ENCODE measurements around the gene KDM3B.
A peak's percentile ranks its signal among the peaks of the same experiment; 100 is the strongest.

The KDM3B gene

DNA sequence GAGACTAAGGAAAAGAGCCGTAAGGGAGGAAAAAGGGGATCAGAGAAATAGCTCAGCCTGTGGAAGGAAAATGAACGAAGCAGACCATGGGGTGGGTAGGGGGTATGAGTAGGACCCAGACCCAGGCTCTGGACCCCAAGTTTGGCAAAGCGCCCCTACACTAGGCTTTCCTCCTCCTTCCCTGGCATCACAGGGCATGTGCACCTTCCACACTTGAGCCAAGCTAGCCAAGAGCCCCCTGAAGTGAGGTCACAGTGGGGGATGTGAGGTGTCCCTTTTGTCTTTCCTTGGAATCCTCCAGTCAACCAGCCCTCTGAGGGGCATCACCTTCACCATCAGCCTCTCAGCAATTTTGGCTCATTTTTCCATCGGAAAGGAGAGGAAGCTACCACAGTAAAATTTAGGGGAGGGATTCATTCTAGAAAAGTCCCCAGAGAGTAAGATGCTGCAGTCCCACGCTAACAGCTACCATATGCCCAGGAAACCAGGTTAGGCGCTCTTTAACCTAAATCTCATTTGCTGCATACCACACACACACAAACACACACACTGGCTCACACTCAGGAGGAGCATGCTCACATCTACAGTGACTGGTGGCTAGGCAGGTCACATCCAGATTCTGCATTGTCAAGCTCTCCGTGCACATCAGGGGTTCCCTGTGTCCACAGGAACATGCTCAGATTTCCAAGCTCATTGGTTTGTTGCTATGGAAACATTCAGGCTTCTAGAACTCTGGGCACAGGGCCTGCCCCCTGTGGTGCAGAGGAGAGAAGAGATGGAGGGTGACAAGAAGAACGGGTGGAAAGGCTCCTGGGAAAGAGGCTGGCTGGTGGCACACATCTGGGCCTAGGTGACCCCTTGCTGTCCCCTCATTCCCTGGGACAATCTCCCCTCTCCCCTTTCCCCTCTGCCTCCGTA, 96.3 kb downstream of the KDM3B start:
- Histone ChIP-seq H3K79me2 (ENCODE audit: insufficient read depth, low read length) (no peaks in the 10 kb centered on the region), H3K36me3 (ENCODE audit: insufficient read depth, low read length) (no peaks in the 10 kb centered on the region), H3K4me2 (ENCODE audit: insufficient read depth, low read length) (no peak overlapping the region), H2AFZ (ENCODE audit: low read depth, low read length) (no peak overlapping the region), H4K20me1 (ENCODE audit: insufficient read depth, low read length) (no peaks in the 10 kb centered on the region; the same call in 1 of the 2 replicates), H3K27ac (ENCODE audit: low read length) (no peak overlapping the region), H3K9ac (ENCODE audit: low read depth, low read length) (no peak overlapping the region), H3K27me3 (ENCODE audit: insufficient read depth, low read length, poor library complexity) (no peaks in the 10 kb centered on the region), H3K4me3 (ENCODE audit: low read depth in 1 of 2, low read length in 2 of 2) (no peak overlapping the region), H3K4me1 (ENCODE audit: insufficient read depth, low read length) (peaks cover 8% of the 10 kb centered on the region), H3K9me3 (ENCODE audit: insufficient read depth, low read length, severe bottlenecking) (no peaks in the 10 kb centered on the region)
- DNase-seq (no peak), ATAC-seq (ENCODE audit: insufficient read depth, low read depth) (no peak)
- TF ChIP-seq, protein P1, sequence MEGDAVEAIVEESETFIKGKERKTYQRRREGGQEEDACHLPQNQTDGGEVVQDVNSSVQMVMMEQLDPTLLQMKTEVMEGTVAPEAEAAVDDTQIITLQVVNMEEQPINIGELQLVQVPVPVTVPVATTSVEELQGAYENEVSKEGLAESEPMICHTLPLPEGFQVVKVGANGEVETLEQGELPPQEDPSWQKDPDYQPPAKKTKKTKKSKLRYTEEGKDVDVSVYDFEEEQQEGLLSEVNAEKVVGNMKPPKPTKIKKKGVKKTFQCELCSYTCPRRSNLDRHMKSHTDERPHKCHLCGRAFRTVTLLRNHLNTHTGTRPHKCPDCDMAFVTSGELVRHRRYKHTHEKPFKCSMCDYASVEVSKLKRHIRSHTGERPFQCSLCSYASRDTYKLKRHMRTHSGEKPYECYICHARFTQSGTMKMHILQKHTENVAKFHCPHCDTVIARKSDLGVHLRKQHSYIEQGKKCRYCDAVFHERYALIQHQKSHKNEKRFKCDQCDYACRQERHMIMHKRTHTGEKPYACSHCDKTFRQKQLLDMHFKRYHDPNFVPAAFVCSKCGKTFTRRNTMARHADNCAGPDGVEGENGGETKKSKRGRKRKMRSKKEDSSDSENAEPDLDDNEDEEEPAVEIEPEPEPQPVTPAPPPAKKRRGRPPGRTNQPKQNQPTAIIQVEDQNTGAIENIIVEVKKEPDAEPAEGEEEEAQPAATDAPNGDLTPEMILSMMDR (IDR thresholded peaks at IDR 0.05; ENCODE audit: borderline replicate concordance, extremely low read depth, low read length, poor library complexity, severe bottlenecking), result no peak
- TF ChIP-seq EZH2 (IDR thresholded peaks at IDR 0.05; ENCODE audit: borderline replicate concordance, low read depth, low read length, severe bottlenecking), result no peak

DNA sequence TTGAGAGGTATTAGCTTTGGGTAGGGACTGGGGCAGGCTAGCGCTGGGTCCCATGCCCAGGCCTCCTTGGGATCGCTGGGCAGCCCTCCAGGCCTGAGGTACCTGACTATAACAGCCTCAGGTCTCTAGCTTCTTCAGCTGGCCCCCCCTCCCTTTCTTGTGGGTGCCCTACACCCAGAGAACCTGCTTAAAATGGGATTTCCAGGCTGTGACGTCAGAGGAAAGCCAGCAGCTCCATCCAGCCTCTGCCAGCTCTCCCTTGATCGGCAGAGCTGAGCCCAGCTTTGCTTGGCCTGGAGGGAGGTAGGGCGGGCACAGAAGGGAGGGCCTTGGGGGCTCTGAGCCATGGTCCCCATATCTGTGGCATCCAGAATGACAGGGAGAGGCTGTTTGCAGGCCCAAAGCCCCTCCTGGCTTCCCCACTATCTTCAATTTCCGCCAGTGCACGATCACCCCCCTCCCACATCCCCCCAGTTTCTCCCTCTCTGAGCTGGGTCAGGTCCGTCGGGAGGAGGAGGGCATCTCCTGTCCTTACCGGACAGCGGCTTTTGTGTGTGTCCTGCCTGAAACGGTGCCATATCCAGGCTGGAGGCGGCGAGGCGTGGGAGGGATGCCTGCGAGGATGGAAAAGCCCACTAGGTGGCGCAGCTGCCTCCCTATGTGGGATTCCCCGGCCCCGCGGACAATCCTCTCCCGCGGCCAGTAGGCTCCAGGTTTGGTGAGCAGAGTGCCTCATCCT, 97.2 kb downstream of the KDM3B start:
- no peak overlapping the region for H3K27ac ChIP-seq (ENCODE audit: low read length)
- peak; percentile 73 for DNase-seq
- H3K4me3 ChIP-seq (ENCODE audit: low read depth in 1 of 2, low read length in 2 of 2), result peak overlapping the region in 1 of 2 experiments; percentile 48; a peak in 2 of 4 replicates

DNA sequence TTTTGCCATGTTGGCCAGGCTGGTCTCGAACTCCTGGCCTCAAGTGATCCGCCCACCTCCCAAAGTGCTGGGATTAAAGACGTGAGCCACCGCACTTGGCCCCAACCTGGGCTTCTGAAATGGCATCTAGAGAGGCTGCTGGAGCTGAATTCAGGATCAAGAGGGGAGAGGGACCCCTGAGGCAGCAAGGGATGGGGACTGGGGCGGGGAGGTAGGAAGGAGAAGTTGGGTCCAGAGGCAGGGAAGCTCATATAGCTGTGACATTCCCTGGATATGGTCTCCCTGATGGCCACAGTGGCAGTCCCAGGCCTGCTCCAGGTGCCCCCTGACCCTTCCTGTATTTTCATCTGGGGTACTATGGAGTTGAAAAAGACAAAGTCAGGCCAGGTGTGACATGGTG, 98.5 kb downstream of the KDM3B start:
- peaks cover 5% of the 10 kb centered on the region for H3K27me3 ChIP-seq (ENCODE audit: insufficient read depth, low read length, poor library complexity)
- DNase-seq, result no peak
- no peak overlapping the region for H3K4me2 ChIP-seq (ENCODE audit: insufficient read depth, low read length)
- H3K79me2 ChIP-seq (ENCODE audit: insufficient read depth, low read length), result no peaks in the 10 kb centered on the region
- no peak overlapping the region for H2AFZ ChIP-seq (ENCODE audit: low read depth, low read length)
- no peaks in the 10 kb centered on the region for H3K36me3 ChIP-seq (ENCODE audit: insufficient read depth, low read length)
- no peak overlapping the region for H3K4me3 ChIP-seq (ENCODE audit: low read depth in 1 of 2, low read length in 2 of 2)
- H3K27ac ChIP-seq (ENCODE audit: low read length), result no peak overlapping the region
- no peak overlapping the region for H3K9ac ChIP-seq (ENCODE audit: low read depth, low read length)
- no peaks in the 10 kb centered on the region for H3K9me3 ChIP-seq (ENCODE audit: insufficient read depth, low read length, severe bottlenecking)
- ATAC-seq (ENCODE audit: insufficient read depth, low read depth), result no peak
- no peaks in the 10 kb centered on the region for H4K20me1 ChIP-seq (ENCODE audit: insufficient read depth, low read length)
- H3K4me1 ChIP-seq (ENCODE audit: insufficient read depth, low read length), result peaks cover 8% of the 10 kb centered on the region
- no peak for TF ChIP-seq EZH2 (IDR thresholded peaks at IDR 0.05; ENCODE audit: borderline replicate concordance, low read depth, low read length, severe bottlenecking)
- TF ChIP-seq, protein P1 (IDR thresholded peaks at IDR 0.05; ENCODE audit: borderline replicate concordance, extremely low read depth, low read length, poor library complexity, severe bottlenecking), result no peak

More for the DNA sequence above, 97.2 kb downstream of the KDM3B start:
- no peaks in the 10 kb centered on the region for H3K36me3 ChIP-seq (ENCODE audit: insufficient read depth, low read length)
- H3K4me2 ChIP-seq (ENCODE audit: insufficient read depth, low read length), result peak overlapping the region; percentile 65
- no peaks in the 10 kb centered on the region for H3K79me2 ChIP-seq (ENCODE audit: insufficient read depth, low read length)
- H3K9me3 ChIP-seq (ENCODE audit: insufficient read depth, low read length, severe bottlenecking), result no peaks in the 10 kb centered on the region
- peak; percentile 92 for ATAC-seq (ENCODE audit: insufficient read depth, low read depth)
- peak overlapping the region; percentile 36; the same call in 1 of the 2 replicates for H3K9ac ChIP-seq (ENCODE audit: low read depth, low read length)
- no peaks in the 10 kb centered on the region for H3K27me3 ChIP-seq (ENCODE audit: insufficient read depth, low read length, poor library complexity)
- TF ChIP-seq EZH2 (IDR thresholded peaks at IDR 0.05; ENCODE audit: borderline replicate concordance, low read depth, low read length, severe bottlenecking), result no peak
- TF ChIP-seq, protein P1 (IDR thresholded peaks at IDR 0.05; ENCODE audit: borderline replicate concordance, extremely low read depth, low read length, poor library complexity, severe bottlenecking), result peak; percentile 99
- peaks cover 8% of the 10 kb centered on the region for H3K4me1 ChIP-seq (ENCODE audit: insufficient read depth, low read length)
- peak overlapping the region; percentile 64 for H2AFZ ChIP-seq (ENCODE audit: low read depth, low read length)
- H4K20me1 ChIP-seq (ENCODE audit: insufficient read depth, low read length), result no peaks in the 10 kb centered on the region
